ENCODE data around the gene NOXA1.
A peak's percentile ranks its signal among the peaks of the same experiment; 100 is the strongest.
"Not testable (repeated sequence)": the region's sequence is repeated elsewhere in the genome, so short reads cannot be mapped to it uniquely, and the experiment has no call there.

Gene NOXA1

GRCh38 chr9:137465000-137465719 is 42.0 kb downstream of the NOXA1 start:
- DNase-seq (ENCODE audit: low read depth) = no peak

- no peak for DNase-seq (ENCODE audit: low read depth)
Measured at GRCh38 chr9:137465720-137466388, 42.7 kb downstream of the NOXA1 start.

- DNase-seq (ENCODE audit: low read depth) = not testable (repeated sequence)
Measured at GRCh38 chr9:137466389-137467085, 43.3 kb downstream of the NOXA1 start.

GRCh38 chr9:137467161-137467581 is 44.0 kb downstream of the NOXA1 start:
- no peak for DNase-seq (ENCODE audit: low read depth)

- no peak for DNase-seq (ENCODE audit: low read depth)
Measured at GRCh38 chr9:137467896-137468295, 44.7 kb downstream of the NOXA1 start.

GRCh38 chr9:137470785-137471184 is 47.6 kb downstream of the NOXA1 start:
- DNase-seq (ENCODE audit: low read depth) = no peak

- DNase-seq (ENCODE audit: low read depth) = no peak
Measured at GRCh38 chr9:137474271-137474670, 51.1 kb downstream of the NOXA1 start.

GRCh38 chr9:137475666-137476065 is 52.5 kb downstream of the NOXA1 start:
- no peak for DNase-seq (ENCODE audit: low read depth)

GRCh38 chr9:137476856-137477255 is 53.7 kb downstream of the NOXA1 start:
- DNase-seq (ENCODE audit: low read depth) = no peak

GRCh38 chr9:137477778-137478612 is 54.8 kb downstream of the NOXA1 start:
- no peak for DNase-seq (ENCODE audit: low read depth)

- no peak for DNase-seq (ENCODE audit: low read depth)
Measured at GRCh38 chr9:137478613-137478961, 55.4 kb downstream of the NOXA1 start.

GRCh38 chr9:137478962-137479861 is 56.0 kb downstream of the NOXA1 start:
- peak; percentile 12 for DNase-seq (ENCODE audit: low read depth)

- DNase-seq (ENCODE audit: low read depth) = no peak
Measured at GRCh38 chr9:137479892-137480685, 56.9 kb downstream of the NOXA1 start.

- DNase-seq (ENCODE audit: low read depth) = no peak
Measured at GRCh38 chr9:137480686-137481683, 57.8 kb downstream of the NOXA1 start.

GRCh38 chr9:137482094-137482781 is 59.0 kb downstream of the NOXA1 start:
- DNase-seq (ENCODE audit: low read depth) = peak; percentile 88

All from amniotic epithelial cell (primary cell).